Subcutaneous adipose tissue (tissue), 4 donors: ENCODE results near the gene ABCB8. TPM values are rescaled to one million over a fixed set of nuclear protein-coding genes. Genes with fewer than 3 reads are reported as not detected.

ENCODE experiments used
- CTCF ChIP-seq: fragments of 450-650 bp; IDR thresholded peaks from one replicate; pipeline ENCODE4 v1.5.1; 2016; ENCODE audit warnings: low read depth, mild to moderate bottlenecking, control low read depth, antibody characterized with exemption, moderate library complexity
- total RNA-seq, 4 donors: library from RNA; depleted of rRNA; stranded (reverse); fragments of >200 nt; gene quantifications; one replicate each; pipeline ENCODE4 v1.1.0, GENCODE V29; 2016

Gene ABCB8
- total RNA-seq, 4 donors from 2014 or later, result 13.2 to 45.4 (median 14.9) TPM

- no peak for TF ChIP-seq CTCF
Measured at GRCh38 chr7:151058781-151059366, 30.6 kb downstream of the ABCB8 start.

DNA sequence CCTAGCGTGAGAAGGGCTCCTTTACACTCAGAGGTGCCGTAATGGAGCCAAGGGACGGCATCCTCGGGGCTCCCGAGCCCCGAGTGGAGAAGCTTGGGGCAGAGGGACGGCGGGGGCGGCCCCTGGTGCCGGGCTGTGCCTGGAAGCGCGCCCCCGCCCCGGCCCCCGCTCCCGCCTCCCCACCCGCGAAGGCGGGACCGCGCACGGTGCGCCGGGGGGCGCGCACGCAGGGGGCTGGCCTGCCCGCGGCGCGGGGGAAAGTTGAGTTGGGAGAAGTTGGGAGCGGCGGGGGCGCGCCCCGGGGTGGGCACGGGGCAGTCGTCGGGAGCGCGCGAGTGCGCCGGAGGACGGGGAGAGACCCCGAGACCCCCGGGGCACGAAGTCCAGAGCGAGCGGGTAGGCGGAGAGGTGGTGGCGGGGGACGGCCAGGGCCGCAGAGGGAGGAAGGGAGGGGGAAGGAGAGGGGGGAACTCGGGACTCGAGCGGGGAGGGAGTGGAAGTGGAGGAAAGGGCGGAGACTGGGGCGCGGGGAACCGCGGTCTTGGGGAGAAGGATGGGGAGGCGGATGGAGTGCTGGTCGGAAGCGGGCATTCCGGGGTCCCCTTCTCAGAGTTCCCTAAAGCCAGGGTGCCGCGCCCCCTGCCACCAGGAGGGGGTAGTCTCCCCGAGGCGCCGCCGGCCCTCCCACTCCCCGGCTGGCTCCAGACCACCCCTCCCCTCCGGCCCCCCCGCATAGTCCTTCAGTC lies 31.3 kb downstream of the ABCB8 start, which contains the start of gene SLC4A2:
Gene SLC4A2, plus strand, starts transcription at position 223 of the 746 bp plus-strand sequence. CDS start 2,399 bp downstream, outside the sequence.
- TF ChIP-seq CTCF, result no peak

GRCh38 chr7:151060113-151060415 lies 31.8 kb downstream of the ABCB8 start:
- no peak for TF ChIP-seq CTCF

DNA sequence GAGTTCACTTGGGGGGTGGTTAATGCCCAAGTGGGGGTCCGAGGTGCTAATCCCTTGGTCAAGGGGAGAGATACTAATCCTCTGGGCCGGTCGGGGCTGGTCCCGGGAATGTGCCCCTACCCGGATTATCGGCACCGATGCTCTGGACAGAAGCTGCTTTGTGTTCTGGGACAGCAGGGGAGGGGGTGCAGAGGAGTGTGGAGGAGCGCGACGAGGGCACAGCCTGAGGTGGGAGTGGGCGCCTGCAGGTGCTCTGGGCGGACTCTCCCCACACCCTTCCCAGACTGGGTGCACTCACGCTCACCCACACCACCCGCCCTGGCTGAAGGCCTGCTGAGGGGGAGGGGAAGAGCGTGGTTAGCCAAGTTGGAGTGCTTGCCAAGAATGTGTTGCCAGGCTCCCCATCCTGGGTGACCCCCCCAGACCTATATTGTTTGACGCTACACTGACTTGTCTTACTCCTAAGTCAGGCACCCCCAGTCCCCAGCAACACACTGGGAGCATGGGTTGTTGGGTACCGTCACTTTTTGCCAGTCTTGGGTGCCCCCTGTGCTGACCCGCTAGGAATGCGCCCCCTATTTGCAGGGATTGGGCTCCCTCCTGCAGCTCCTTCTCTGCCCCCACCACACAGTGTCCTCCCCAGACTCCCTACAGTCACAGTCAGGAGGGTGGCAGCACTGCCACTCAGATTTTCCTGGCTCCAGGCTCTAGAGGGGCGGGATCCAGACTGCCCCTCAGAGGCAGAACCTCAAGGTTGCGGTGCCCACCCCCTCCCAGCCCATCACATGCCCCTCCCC lies 32.4 kb downstream of the ABCB8 start:
- no peak for TF ChIP-seq CTCF

DNA sequence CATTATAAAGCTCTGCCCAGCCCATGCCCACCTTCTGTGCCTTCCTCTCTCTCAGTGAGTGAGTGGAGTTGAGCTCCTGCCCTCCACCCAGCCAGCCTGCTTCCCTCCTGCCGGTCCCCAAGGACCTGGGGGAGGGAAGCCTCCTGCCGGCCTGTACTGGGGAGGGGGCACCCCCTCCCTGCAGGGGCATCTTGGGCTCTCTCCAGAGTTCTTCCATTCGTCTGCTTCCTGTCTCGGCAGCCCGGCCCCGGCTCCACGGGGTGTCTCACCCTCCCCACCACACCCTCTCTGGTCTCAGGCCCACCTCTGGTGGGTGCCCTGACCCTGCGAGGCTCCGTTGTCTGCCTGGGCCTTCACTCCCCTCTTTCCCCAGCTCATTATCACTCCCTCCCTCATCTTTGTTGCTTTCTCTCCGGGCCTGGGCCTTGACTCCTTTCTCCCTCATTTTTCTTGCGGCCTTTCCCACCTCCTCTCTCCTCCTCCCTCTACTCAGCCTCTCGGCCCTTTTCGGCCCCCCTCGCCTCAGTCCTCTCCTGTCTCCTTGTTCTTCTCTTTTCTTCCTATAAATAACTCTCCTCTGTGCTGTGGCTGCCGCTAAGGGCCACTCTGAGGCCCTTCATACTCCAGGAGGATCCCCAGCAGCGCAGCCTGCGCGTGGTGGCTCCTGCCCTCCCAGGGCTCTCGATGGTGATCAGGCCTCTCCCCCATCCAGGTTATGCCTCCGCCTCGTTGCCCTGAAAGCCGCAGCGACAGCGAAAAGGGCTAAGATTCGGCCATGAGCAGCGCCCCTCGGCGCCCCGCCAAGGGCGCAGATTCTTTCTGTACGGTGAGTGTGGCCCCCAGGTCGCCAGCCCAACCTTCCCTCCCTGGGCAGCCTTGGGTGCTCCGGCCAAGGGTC lies 33.2 kb downstream of the ABCB8 start:
- TF ChIP-seq CTCF, result no peak

DNA sequence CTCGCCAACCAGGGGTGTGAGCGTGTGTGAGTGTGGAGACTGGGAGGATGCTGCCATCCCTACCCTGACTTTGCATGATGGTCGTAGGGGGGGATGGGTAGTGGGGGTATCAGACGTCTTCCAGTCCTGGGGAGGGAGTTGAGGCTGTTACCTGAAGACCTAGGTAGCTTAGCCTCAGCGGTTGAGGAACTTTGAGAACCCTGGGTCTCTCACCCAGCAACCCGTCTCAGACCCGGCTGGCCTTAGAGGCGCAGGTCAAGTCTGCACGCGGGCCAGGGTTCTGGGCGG lies 33.8 kb downstream of the ABCB8 start:
- TF ChIP-seq CTCF, result no peak
